NCI-H1694 treated with DMSO at 0.1 percent for 48 hours (cell line): ENCODE data around the gene GRIN2A.

Experiments
- DNase-seq: peaks from one replicate; lab custom pipeline; 2025; lab: John Stamatoyannopoulos, UW

GRIN2A gene

DNA sequence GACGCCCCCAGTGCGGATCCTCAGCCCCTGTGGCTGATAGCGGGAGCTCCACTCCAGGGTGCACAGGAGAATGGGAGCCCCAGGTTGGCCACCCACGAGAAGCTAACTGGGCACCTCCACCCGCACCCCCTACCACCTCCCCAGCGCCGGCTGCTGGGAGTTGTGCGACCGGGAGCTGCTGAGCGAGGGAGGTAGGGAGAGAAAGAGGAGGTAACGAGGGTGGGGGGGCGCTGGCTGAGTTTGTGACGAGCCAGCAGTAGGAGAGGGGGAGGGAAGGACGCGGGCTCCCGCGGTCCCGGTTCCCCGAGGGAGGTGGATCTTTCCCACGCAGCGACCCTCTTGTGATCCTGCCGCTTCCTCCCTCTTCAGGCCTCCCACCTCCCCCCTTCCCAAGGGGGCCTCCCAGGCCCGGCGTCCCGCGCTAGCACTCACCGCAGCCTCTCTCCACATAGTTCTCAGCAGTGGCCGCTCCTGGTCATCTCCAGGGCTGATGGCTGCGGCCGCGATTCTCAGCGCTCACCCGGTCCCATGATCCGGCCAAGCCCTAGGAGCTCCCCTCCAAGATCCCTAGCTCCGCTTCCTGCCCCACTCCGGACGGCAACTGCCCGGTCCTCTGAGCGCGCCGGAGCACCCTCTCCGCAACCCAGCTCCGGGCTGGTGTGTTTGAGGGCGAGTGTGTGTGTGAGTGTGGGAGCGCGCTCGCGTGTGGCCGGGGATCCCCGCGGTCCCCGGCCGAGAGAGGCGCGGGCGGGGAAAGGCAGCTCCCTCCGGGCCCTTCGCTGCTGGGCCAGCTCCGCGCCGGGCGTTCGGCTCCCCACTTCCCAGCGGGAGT is at the start of gene GRIN2A:
GRIN2A (minus strand) TSS at position 207 of the 832 bp plus-strand sequence. CDS start 2,017 bp downstream, outside the sequence.
- DNase-seq, result no peak

DNA sequence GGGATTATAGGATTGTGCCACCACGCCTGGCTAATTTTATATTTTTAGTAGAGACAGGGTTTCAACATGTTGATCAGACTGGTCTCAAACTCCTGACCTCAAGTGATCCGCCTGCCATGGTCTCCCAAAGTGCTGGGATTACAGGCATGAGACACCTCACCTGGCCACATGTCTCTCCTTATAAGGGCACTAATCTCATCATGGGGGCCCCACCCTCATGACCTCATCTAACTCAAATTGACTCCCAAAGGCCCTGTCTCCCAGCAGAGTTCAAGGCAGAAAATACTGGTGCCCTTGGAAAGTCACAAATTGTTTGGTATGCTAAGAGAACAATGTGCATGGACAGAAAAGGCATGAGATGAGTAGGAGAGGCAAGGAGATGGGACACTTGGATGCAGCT is 49.3 kb upstream of the GRIN2A start:
- no peak for DNase-seq

- DNase-seq, result no peak
These were observed 46.6 kb upstream of the GRIN2A start for GRCh38 chr16:10228779-10229178.

DNA sequence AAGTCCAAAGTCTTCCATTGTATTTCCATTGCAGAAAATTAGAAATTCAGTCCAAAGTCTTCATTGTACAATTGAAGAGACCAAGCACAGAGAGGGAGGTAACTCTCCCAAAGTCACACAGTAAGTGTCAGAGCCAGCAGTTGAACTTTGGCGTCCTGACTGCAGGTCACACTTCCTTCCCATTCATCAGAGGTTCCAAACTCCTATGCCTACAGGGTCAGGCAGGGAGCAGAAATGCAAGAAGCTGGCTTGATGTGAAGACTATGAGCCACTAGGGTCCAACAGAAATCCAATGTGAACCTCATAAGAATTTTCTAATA is 44.7 kb upstream of the GRIN2A start:
- DNase-seq, result no peak

DNA sequence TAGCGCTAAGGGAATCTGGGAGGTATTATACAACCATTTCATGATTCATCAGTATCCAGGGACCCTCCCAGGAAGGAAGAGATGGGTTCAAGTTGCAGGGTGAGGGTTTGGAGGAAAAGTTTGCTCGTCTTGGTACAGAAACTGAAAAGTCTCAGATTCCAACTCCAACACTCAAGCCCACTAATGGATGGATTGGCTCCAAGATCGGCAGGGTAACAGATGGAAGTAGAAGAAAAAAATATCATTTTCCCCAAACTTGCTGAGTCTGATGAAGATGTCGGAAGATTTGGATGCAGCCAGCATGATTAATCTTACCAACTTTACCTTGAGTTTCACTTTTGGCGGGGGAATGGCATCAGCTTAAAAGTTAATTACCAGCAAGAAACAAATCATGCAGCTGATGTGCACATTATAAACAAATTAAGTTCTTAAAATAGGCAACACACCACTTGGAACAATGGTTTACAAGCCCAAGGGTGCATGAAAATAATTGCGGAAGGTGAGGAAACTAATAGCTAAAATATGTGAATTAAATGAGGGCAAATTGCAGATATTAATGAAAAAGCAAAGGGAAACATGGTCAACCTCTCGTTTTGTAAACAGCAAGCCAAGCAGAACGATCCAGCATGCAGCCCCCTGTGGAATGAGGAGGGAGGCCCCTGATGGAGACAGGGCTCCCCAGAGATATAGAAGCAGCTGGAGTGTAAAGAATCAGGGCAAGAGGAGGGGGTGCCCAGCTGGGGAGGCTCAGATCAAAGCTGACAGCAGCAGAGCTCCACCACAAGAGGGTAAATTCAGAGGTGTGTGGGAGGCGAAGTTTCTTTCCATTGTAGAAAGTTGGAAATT is 44.1 kb upstream of the GRIN2A start:
- peak; percentile 21 for DNase-seq

GRCh38 chr16:10225653-10226052 is 43.4 kb upstream of the GRIN2A start:
- DNase-seq, result no peak

DNA sequence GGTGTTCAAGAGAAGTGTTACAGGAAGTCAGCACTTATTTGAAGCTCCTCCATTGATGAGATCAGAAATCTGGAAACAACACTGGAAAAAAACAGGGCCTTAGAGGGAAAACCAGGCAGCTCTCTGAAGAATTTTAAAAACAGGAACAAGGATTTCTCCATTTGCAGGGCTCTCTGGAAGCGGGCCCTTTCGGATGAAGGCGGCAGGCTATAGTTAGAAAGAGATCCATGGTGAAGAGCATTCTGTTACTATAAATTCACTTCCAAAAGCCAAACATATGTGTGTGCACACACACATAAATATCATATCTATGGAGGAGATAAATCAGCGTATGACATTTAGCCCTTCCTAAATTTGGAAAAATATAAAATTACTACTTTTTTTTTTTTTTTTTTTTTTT is 42.6 kb upstream of the GRIN2A start:
- DNase-seq, result no peak

- no peak for DNase-seq
These were observed 38.7 kb upstream of the GRIN2A start for GRCh38 chr16:10220942-10221341.

GRCh38 chr16:10219742-10220141 is 37.5 kb upstream of the GRIN2A start:
- no peak for DNase-seq

DNA sequence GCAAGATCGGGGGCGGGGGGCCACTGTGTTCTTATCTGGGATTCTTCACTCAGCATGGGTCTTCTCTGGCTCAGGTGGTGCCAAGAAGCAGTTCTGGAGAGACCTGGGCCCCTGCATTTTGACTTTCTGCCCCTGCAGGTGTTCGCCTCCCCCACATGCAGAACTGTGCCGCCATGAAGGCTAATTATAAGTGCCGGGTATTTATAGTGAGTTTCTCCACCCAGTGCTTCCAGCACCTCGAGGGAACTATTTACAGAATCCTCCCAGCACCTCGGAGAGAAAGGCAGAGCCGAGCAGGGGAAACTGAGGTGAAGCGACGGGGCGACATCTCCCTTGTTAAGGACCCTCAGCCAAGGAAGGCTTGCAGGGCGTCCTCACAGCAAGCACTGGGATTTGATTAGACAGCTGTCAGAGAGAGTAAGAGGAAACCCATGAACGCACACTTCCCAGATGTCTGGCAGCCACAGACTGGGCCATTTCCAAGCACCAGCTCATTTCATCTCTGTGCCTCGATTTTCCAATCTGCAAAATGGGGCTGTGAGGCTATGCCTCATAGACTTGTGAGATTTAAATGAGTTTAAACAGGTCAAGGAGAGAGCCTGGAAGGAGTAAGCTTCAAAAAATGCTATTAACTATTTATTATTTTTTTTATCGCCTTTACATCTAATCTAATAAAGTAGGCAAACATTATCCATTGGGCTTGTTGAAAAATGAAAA is 36.4 kb upstream of the GRIN2A start:
- no peak for DNase-seq

- DNase-seq, result no peak
These were observed 31.5 kb upstream of the GRIN2A start for GRCh38 chr16:10213748-10214147.

GRCh38 chr16:10210944-10211343 is 28.7 kb upstream of the GRIN2A start:
- no peak for DNase-seq

DNA sequence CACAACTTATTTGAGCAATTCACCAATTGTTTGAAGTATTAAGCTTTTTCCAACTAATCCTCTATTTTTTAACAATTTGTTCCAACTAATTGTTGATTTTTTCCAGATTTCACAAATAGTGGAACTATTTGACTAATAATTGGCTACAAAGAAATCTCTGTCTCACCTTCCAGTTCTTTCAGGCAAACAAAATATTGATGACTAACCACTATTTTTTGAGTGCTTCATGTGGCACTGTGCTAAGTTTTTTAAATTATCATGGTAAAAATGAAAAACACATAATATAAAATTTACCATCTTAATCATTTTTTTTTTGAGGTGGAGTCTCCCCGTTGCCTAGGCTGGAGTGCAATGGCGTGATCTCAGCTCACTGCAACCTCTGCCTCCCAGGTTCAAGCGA is 24.6 kb upstream of the GRIN2A start:
- DNase-seq, result no peak

- no peak for DNase-seq
These were observed 24.0 kb upstream of the GRIN2A start for GRCh38 chr16:10206215-10206614.

DNA sequence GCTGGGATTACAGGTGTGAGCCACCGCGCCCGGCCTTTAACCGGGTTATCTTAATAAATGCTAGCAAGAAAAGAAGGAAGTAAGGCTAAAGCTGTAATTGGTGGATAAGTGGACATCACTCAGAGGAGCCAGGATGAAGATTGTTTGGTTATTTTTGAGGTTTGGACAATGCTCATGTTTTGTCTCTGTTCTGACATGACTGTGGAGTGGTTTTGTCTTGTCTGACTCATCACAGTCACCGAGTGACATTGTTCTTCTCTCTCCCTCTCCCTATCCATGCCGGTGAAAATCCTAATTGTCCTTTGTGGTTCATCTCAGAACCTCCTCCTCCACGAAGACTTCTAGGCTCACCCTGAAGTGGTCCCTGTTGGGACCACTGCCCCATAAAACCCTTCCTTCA is 23.5 kb upstream of the GRIN2A start:
- DNase-seq, result no peak

- DNase-seq, result no peak
These were observed 20.4 kb upstream of the GRIN2A start for GRCh38 chr16:10202649-10203048.

- peak; percentile 39 for DNase-seq
These were observed 18.7 kb upstream of the GRIN2A start for GRCh38 chr16:10200637-10201586.

DNA sequence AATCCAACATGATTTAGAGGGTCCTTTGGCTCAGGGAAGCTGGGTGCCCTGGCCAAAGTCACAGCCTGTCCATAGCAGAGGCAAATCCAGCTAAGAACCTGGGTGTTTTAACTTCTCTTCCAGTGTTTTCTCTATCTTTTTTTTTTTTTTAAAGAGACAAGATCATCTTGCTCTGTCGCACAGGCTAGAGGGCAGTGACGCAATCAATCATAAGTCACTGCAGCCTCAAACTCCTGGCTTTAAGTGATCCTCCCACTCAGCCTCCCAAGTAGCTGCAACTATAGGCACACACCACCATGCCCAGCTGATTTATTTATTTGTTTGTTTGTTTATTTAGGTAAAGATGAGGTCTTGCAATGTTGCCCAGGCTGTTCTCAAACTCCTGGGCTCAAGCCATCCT is 14.8 kb upstream of the GRIN2A start:
- DNase-seq, result no peak

GRCh38 chr16:10191096-10191495 is 8.9 kb upstream of the GRIN2A start:
- no peak for DNase-seq

GRCh38 chr16:10189861-10190390 is 7.7 kb upstream of the GRIN2A start:
- no peak for DNase-seq

- DNase-seq, result no peak
These were observed 6.0 kb upstream of the GRIN2A start for GRCh38 chr16:10188236-10188635.
